ENCODE measurements around the gene RPL35A.

- TF ChIP-seq POLR2AphosphoS5 (IDR thresholded peaks at IDR 0.05; ENCODE audit: low read depth, low read length) (no peak), REST (IDR thresholded peaks at IDR 0.05; ENCODE audit: insufficient read depth in 1 of 2, low read depth in 2 of 2, low read length in 2 of 2) (no peak)
These were observed 13.1 kb upstream of the RPL35A start for GRCh38 chr3:197936819-197937384.
